GM10847 (cell line): Measurements from ENCODE around the gene SSBP4.

Source experiments
- POLR2A ChIP-seq: IDR thresholded peaks from 2 replicates; pipeline ENCODE4 v1.6.1; 2011; ENCODE audit not compliant: insufficient read length; ENCODE audit errors: extremely low read depth

SSBP4 gene

GRCh38 chr19:18456279-18456678 is 37.1 kb downstream of the SSBP4 start:
- no peak for TF ChIP-seq POLR2A

DNA sequence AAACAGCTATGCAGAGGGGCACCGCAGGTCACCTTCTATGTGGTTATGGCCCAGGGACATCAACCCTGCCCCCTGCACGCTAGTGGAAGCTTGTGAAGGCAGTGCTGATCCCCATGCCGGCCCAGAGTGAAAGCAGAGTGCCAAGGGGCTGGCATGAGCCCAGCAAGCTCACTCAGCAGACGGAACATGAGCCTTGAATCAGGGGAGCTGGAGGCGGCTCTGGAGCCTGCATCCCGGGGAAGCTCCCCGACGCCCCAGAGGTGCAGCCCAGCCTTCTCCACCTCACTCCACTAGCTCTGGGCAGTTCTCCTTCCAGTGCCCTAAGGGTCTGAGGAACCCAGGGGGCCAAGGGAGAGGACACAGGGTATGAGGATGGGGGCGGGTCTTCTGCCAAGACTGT is 37.8 kb downstream of the SSBP4 start:
- TF ChIP-seq POLR2A: no peak

DNA sequence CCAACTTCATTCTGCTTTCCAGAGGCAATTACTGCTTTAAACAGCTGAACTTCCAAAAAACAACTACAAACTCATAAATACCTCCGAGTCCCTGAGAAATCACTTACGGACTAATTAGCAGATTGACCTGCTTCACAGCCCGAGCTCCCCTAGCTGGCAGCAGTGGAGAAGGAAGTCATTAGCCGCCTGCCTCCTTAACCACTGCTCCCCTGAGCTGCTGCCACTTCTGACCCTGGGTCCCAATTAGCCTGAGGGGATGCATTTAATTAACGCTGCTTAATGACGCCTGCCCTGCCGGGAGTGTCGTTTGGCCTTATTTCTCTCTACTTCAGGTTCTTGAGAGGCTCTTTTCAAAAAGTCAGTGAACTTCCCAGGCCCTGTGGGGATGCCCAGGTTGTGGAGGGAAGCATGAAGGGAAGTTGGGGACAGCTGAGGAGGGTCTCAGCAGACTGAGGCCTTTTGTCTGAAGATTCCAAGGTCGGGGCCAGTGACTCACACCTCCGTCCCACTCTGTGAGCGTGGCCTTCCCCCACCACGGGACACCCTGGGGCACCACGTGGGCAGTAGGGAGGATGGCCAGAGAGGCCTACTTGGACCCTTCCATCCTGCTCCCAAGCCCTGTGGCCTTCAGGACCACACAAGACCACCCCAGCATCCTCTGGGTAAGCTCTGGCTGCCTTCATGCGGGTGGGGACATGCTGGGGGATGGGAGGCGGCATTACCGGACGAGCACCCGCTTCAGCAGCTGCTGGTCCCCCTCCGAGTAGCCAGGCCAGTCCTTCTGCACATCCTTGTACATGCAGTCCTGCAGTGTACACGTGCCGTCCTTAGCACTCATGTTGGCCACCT is 38.5 kb downstream of the SSBP4 start:
- TF ChIP-seq POLR2A: no peak

DNA sequence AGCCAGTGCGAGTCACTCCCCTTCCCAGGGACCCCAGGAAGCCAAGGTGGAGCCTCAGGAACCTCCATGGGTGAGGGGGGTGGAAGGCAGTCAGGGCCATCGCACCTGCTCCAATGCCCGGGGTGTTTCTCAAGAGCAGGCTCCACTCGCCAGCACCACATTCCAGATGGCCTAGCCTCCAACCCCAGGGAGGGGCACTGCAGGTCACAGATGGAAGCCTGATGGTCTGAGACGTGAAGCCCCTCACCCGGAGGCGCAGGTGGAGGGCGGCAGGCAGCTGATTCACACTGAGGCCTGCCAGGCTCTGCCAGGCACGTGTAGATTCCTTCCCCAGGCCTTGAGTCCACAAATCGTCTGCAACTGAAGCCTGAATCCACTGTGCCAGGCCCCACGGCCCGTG is 41.7 kb downstream of the SSBP4 start:
- no peak for TF ChIP-seq POLR2A

DNA sequence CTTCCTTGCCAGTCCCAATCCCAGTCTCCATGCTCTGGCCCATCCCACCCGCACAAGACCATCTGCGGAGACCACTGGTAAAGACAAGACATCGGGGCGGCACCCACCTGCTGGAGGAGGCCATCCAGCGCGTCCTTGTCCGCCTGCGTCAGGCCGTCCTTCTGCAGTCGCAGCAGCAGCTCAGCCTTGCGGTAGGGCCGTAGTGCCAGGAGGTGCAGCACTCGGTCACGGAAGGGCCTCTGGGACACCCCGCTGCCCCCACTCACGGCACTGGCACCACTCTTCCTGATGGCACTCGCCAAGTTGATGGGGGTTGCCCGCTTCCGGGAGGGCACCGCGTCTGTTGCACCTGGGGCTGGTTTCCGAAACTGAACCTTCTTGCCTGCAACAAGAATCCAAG is 42.3 kb downstream of the SSBP4 start:
- TF ChIP-seq POLR2A: no peak

GRCh38 chr19:18464646-18465045 is 45.4 kb downstream of the SSBP4 start:
- no peak for TF ChIP-seq POLR2A

DNA sequence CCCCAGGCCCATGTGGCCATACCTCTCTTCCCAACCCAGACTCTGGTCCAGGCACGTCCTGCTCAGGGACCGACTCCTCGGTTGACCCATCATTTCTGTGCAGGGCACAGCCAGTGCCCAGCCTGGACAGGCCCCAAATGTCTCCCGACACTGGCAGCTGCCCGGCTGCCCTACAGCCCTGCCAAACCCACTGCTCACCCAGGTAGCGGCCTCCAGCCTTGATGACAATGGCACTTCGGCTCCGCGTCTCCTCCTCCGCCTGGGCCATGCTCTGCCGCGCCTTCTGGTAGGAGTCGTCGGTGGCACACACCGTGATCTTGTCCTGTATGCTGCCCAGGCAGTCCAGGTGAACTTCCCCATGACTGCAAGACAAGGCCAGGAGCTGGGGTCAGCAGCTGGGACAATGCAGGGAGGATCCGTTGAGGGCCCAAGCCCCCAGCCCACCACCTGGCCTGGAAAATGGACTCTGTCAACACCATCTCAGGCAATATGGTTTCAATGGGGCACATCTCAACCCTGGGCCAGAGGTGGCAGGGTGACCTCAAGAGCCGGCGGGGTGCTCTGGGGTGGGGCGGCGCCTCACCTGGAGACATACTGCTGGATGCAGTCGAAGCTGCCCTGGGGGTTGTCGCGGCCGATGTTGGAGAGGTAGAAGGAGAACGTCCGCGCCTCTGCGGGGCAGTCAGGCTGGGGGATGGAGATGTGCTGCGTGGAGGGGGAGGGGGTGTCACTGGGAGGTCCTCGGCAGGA is 46.2 kb downstream of the SSBP4 start:
- no peak for TF ChIP-seq POLR2A

DNA sequence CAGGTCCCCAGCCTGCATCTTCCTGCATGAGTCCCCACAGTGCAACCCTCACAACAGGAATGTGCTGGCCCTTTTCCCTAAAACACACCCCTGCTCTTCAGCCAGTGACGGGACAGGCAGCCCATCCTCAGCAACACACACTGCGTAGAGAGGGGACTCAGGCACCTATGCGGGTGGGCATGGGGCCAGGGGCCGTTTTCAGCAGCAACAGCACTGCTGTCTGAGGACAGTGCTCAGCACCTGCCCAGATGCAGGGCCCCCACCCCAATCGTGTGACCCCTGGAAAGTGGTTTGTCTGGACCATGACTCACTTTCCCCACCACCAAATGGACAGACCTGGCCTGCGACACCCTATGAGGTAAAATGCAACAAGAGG is 46.8 kb downstream of the SSBP4 start:
- no peak for TF ChIP-seq POLR2A

- no peak for TF ChIP-seq POLR2A
Measured at GRCh38 chr19:18466354-18466753, 47.2 kb downstream of the SSBP4 start.

DNA sequence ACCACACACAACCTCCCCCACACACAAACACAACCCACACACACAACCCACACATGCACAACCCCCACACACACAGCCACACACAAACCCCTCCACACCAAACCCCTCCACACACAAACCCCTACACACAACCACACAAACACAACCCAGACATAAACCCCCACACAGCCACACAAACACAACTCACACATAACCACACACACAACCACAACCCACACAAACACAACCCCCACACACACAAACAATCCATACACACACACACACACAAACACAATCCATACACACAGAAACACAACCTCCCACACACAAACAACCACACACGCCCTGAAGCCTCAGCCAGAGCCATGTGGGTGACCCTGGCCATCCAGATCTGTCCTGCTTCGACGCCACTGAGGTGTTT is 48.8 kb downstream of the SSBP4 start:
- TF ChIP-seq POLR2A: no peak

- no peak for TF ChIP-seq POLR2A
Measured at GRCh38 chr19:18468517-18468916, 49.3 kb downstream of the SSBP4 start.

DNA sequence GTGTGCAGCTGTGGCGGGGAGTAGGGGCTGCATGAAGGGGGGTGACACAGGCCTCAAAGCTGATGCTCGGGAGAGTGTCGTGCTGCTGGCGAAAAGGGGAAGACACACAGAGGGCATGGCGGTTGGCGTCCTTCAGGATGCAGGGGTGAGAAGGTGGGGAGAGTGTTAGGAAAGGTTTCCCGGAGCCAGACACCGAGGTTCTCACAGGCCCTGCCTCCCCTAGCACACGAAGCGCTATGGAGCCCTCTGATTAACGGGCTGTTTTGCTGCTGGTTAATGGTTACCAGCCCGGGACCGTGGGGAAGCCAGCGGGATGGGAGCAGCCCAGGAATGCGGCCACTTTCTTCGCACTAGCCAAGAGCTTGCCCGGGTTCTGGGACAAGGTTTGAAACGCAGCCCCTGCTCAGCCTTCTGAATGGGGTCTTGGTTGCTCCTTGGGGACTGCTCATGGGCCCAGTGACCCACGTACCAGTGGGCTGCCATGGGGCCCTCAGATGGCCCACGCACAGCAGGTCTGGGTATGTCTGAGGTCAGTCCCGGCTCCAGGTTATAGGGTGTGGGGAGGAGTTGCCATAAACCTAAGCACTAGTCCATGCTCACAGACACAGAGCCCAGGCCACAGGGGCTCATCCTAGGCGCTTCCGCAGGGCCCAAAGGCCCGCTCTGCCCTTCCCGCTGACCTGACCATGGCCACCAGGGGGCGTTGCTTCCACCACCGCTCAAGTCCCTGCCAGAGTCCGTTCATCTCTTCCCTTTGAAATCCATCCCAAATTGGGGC is 50.1 kb downstream of the SSBP4 start:
- TF ChIP-seq POLR2A: no peak

DNA sequence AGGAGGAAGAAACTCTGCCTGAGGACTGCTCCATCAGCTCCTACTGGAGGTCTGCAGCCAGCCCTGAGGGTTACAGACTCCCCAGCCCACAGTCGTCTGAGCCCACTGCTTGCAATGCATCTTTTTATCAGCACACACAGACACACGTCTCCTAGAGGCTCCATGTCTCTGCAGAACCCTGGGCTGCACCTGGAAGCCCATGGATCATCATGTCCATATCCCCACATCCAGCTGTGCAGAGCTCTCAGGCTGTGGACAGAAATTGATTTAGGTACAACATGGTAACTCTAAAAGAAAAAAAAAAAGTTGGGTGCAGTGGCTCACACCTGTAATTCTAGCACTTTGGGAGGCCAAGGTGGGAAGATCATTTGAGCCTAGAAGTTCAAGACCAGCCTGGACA is 51.6 kb downstream of the SSBP4 start:
- no peak for TF ChIP-seq POLR2A

- no peak for TF ChIP-seq POLR2A
Measured at GRCh38 chr19:18473003-18473705, 54.0 kb downstream of the SSBP4 start.

DNA sequence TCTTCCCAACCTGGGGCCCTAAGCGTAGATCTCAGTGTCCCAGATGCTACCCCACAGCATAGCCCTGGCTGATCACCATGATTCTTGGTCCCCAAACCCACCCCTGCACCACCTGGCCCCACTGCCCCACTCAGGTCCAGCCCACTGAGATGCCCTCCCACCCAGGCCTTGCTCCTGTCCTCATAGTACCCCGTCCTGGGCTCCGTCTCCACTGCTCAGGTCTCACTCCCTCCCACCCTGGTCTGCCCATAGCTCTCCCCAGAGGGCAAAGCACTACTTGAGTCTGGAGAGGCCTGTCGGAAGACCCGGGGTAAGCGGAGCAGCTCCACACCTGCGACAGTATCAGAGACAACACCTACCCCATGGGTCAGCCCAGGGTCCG is 54.5 kb downstream of the SSBP4 start:
- TF ChIP-seq POLR2A: no peak

DNA sequence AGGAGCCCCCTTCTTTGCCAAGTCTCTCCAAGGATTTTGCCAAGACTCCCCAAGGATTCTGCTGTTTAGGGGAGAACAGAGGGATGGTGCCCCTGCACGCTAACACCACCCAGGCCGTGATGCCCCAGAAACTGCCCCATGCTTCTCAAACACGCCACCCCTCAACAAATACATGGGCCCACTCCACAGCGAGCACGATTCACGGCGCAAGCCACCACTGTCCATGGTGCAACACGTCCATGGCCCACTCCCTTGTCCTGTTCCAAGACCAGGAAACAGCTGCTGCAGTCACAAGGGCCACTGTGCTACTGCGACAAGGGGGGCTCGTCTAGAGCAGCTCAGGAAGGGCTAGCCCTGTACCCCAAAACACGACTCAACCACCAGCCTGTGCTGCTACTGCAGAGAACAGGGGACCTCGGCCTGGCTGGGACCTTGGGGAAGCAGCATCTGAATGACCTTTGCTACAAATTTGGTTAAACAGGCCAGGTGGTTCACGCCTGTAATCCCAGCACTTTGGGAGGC is 55.2 kb downstream of the SSBP4 start:
- no peak for TF ChIP-seq POLR2A

GRCh38 chr19:18475004-18475453 is 55.8 kb downstream of the SSBP4 start:
- no peak for TF ChIP-seq POLR2A
